ENCODE measurements around the gene CCDC93.

CCDC93 gene

GRCh38 chr2:117984208-117984607 lies 29.7 kb downstream of the CCDC93 start:
- no peak for DNase-seq

GRCh38 chr2:117983040-117983439 lies 30.8 kb downstream of the CCDC93 start:
- peak; percentile 18 for DNase-seq

- DNase-seq, result no peak
Measured at GRCh38 chr2:117982376-117983033, 31.4 kb downstream of the CCDC93 start.

GRCh38 chr2:117981810-117982209 lies 32.1 kb downstream of the CCDC93 start:
- DNase-seq, result no peak

- DNase-seq, result peak; percentile 91
Measured at GRCh38 chr2:117980783-117981676, 32.8 kb downstream of the CCDC93 start.

GRCh38 chr2:117979911-117980701 lies 33.8 kb downstream of the CCDC93 start:
- peak; percentile 66 for DNase-seq

- no peak for DNase-seq
Measured at GRCh38 chr2:117977696-117978095, 36.2 kb downstream of the CCDC93 start.

- DNase-seq, result no peak
Measured at GRCh38 chr2:117976581-117976980, 37.3 kb downstream of the CCDC93 start.

- no peak for DNase-seq
Measured at GRCh38 chr2:117973498-117974082, 40.3 kb downstream of the CCDC93 start.

GRCh38 chr2:117972476-117973123 lies 41.3 kb downstream of the CCDC93 start:
- no peak for DNase-seq

- DNase-seq, result no peak
Measured at GRCh38 chr2:117968722-117969121, 45.1 kb downstream of the CCDC93 start.

GRCh38 chr2:117967977-117968718 lies 45.7 kb downstream of the CCDC93 start:
- no peak for DNase-seq

GRCh38 chr2:117963446-117963845 lies 50.4 kb downstream of the CCDC93 start:
- no peak for DNase-seq

GRCh38 chr2:117961201-117961600 lies 52.7 kb downstream of the CCDC93 start:
- no peak for DNase-seq

GRCh38 chr2:117960231-117960630 lies 53.6 kb downstream of the CCDC93 start:
- no peak for DNase-seq

- DNase-seq, result peak; percentile 15
Measured at GRCh38 chr2:117958186-117958585, 55.7 kb downstream of the CCDC93 start.

GRCh38 chr2:117957616-117958015 lies 56.3 kb downstream of the CCDC93 start:
- DNase-seq, result no peak

GRCh38 chr2:117956036-117956796 lies 57.7 kb downstream of the CCDC93 start:
- DNase-seq, result no peak

- DNase-seq, result no peak
Measured at GRCh38 chr2:117953231-117953630, 60.6 kb downstream of the CCDC93 start.

- DNase-seq, result no peak
Measured at GRCh38 chr2:117952701-117953100, 61.2 kb downstream of the CCDC93 start.

- no peak for DNase-seq
Measured at GRCh38 chr2:117952228-117952627, 61.6 kb downstream of the CCDC93 start.
